ENCODE measurements around the gene LRRC10.

Gene LRRC10

DNA sequence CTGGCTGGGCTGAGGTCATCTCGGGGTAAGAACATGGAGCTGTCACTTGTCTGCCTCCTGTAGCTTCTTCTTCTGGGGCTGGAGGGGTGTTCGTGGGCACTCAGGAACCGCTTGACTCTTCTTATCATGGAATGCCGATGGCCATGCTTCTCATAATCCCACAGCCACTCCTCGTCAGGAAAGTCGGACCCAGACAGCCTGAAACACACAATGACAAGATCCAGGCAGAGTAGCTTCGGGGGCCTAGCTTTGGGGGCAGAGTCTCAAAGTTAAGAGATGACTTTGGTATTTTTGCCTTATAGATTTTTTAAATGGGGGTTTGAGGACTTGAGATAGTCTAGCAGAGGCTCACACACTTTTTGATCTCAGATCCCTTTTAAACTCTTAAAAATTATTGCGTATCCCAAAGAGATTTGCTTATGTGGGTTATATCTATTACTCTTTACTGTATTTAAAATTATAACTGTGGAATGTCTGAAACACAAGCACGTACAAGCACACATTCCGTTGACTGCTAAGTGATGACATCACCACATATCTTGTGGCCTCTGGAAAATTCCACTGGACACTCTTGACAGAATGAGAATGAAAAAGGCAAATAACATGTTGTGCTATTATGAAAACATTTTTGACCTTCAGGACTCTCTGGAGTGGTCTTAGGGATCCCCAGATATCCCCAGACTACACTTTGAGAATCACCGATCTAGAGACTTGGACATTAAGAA, 45.1 kb upstream of the LRRC10 start:
- no peak for TF ChIP-seq SIN3A (IDR thresholded peaks at IDR 0.05; ENCODE audit: borderline replicate concordance, insufficient read depth, low read length)
- TF ChIP-seq, protein P1, sequence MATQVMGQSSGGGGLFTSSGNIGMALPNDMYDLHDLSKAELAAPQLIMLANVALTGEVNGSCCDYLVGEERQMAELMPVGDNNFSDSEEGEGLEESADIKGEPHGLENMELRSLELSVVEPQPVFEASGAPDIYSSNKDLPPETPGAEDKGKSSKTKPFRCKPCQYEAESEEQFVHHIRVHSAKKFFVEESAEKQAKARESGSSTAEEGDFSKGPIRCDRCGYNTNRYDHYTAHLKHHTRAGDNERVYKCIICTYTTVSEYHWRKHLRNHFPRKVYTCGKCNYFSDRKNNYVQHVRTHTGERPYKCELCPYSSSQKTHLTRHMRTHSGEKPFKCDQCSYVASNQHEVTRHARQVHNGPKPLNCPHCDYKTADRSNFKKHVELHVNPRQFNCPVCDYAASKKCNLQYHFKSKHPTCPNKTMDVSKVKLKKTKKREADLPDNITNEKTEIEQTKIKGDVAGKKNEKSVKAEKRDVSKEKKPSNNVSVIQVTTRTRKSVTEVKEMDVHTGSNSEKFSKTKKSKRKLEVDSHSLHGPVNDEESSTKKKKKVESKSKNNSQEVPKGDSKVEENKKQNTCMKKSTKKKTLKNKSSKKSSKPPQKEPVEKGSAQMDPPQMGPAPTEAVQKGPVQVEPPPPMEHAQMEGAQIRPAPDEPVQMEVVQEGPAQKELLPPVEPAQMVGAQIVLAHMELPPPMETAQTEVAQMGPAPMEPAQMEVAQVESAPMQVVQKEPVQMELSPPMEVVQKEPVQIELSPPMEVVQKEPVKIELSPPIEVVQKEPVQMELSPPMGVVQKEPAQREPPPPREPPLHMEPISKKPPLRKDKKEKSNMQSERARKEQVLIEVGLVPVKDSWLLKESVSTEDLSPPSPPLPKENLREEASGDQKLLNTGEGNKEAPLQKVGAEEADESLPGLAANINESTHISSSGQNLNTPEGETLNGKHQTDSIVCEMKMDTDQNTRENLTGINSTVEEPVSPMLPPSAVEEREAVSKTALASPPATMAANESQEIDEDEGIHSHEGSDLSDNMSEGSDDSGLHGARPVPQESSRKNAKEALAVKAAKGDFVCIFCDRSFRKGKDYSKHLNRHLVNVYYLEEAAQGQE (IDR thresholded peaks at IDR 0.05; ENCODE audit: insufficient read depth in 1 of 2, low read depth in 2 of 2, low read length in 2 of 2) = no peak
- no peak for TF ChIP-seq FOXP2 (optimal IDR thresholded peaks at IDR 0.05; ENCODE audit: borderline replicate concordance, extremely low read depth, extremely low read length, insufficient read depth)
- no peak for TF ChIP-seq TAF1 (IDR thresholded peaks at IDR 0.05; ENCODE audit: borderline replicate concordance, insufficient read depth, low read length)
- TF ChIP-seq POLR2AphosphoS5 (IDR thresholded peaks at IDR 0.05; ENCODE audit: low read depth, low read length) = no peak

DNA sequence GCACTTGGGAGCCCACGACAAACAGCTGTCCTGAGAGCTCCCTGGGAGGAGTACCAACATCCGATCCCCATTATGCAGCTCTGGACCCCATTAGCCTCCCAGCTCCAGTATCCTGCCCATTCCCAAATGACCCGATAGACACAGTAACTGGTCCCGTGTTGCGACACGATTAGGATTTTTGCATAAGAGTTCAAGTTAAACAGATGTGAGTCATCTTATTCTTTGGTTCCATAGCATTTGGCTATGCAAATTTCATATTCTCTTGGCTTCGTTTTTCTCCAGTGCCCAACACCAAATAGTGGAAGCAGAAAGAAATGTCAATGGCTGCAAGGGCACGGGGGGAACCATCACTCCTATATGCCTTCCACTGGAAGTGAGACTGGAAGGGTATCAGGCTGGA, 43.0 kb upstream of the LRRC10 start:
- TF ChIP-seq TAF1 (IDR thresholded peaks at IDR 0.05; ENCODE audit: borderline replicate concordance, insufficient read depth, low read length) (no peak), FOXP2 (optimal IDR thresholded peaks at IDR 0.05; ENCODE audit: borderline replicate concordance, extremely low read depth, extremely low read length, insufficient read depth) (no peak), SIN3A (IDR thresholded peaks at IDR 0.05; ENCODE audit: borderline replicate concordance, insufficient read depth, low read length) (no peak), POLR2AphosphoS5 (IDR thresholded peaks at IDR 0.05; ENCODE audit: low read depth, low read length) (no peak)
- TF ChIP-seq, protein P1 (IDR thresholded peaks at IDR 0.05; ENCODE audit: insufficient read depth in 1 of 2, low read depth in 2 of 2, low read length in 2 of 2) = no peak

DNA sequence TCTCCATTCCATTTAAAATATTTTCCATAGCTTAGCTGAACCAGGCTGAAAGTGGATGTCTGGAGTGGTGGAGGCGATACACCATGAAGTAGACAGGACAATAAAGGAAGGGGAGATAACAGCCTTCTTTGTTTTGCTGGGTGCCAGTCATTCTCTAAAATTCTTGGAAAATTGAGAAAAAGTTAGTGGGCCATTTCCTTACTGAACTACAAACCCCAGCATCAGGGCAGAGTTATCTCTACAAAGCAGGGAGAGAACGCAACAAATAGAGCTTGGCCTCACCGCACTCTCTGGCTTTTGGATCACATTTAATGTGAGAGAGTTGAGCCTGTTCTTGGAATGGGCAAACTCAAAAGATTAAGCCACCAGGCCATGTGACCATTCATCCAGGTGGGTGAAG, 41.2 kb upstream of the LRRC10 start:
- TF ChIP-seq SIN3A (IDR thresholded peaks at IDR 0.05; ENCODE audit: borderline replicate concordance, insufficient read depth, low read length) (no peak), POLR2AphosphoS5 (IDR thresholded peaks at IDR 0.05; ENCODE audit: low read depth, low read length) (no peak), TAF1 (IDR thresholded peaks at IDR 0.05; ENCODE audit: borderline replicate concordance, insufficient read depth, low read length) (no peak), FOXP2 (optimal IDR thresholded peaks at IDR 0.05; ENCODE audit: borderline replicate concordance, extremely low read depth, extremely low read length, insufficient read depth) (no peak)
- TF ChIP-seq, protein P1 (IDR thresholded peaks at IDR 0.05; ENCODE audit: insufficient read depth in 1 of 2, low read depth in 2 of 2, low read length in 2 of 2) = no peak

DNA sequence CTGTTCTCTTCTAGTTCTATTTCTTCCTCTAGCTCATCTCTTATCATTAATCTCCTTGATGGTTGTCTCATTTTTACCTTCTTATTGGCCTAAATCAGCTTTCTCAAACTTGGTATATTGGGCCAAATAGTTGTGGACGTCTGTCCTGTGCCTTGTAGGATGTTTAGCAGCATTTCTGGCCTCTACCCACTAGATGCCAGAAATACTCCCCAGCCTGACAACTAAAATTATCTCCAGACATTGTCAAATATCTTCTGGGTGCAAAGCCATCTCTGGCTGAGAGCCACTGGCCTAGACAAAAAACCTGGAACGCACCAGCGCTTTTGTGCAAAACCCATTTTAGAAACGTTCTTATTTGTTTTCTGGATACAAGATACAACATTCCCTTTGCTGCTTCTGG, 38.8 kb upstream of the LRRC10 start:
- TF ChIP-seq, protein P1 (IDR thresholded peaks at IDR 0.05; ENCODE audit: insufficient read depth in 1 of 2, low read depth in 2 of 2, low read length in 2 of 2) = no peak

DNA sequence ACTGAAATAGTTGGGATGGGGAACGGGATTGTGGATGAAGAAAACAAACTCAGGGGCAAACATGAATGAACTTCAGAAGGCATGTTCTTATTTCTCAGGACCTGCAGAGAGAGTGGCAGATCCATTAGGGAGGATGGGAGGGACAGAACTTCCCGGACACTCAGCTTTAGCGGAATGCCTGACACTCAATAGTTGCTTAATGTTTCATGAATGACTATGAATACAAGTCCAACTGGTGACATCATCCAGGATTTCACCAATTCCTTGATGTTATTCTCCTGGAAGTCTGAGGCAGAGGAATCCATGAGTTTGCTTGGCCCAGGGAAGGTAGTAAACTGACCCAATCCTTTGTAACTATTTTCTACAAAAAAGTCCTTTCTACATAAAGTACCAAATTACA, 37.8 kb upstream of the LRRC10 start:
- TF ChIP-seq SIN3A (IDR thresholded peaks at IDR 0.05; ENCODE audit: borderline replicate concordance, insufficient read depth, low read length) (no peak), TAF1 (IDR thresholded peaks at IDR 0.05; ENCODE audit: borderline replicate concordance, insufficient read depth, low read length) (no peak), FOXP2 (optimal IDR thresholded peaks at IDR 0.05; ENCODE audit: borderline replicate concordance, extremely low read depth, extremely low read length, insufficient read depth) (no peak), POLR2AphosphoS5 (IDR thresholded peaks at IDR 0.05; ENCODE audit: low read depth, low read length) (no peak)
- TF ChIP-seq, protein P1 (IDR thresholded peaks at IDR 0.05; ENCODE audit: insufficient read depth in 1 of 2, low read depth in 2 of 2, low read length in 2 of 2) = no peak
